Neural progenitor cell (in vitro differentiated cells): Measurements from ENCODE around the gene JAG1. TPM values are rescaled to one million over a fixed set of nuclear protein-coding genes. Genes with fewer than 3 reads are reported as not detected.

Source experiments
- DNase-seq: peaks from one replicate; pipeline ENCODE4 v3.0.0-alpha.2; 2016; ENCODE audit warnings: low spot score
- H2AFZ ChIP-seq: fragments of 200-600 bp; sonication (generic); replicated peaks from 2 replicates; pipeline ENCODE4 v1.6.1; 2016; ENCODE audit warnings: antibody characterized with exemption
- H3F3A ChIP-seq: fragments of 200-600 bp; sonication (generic); 2 replicates; pipeline ENCODE4 v1.6.1; 2016; ENCODE audit warnings: antibody characterized with exemption, low read depth
- H3K27ac ChIP-seq: fragments of 200-600 bp; sonication (generic); 2 replicates; pipeline ENCODE4 v1.5.1; 2016; ENCODE audit warnings: mild to moderate bottlenecking
- H3K27me3 ChIP-seq: fragments of 200-600 bp; sonication (generic); 2 replicates; pipeline ENCODE4 v1.6.1; 2016; ENCODE audit warnings: mild to moderate bottlenecking, moderate library complexity
- H3K36me3 ChIP-seq: fragments of 200-600 bp; sonication (generic); 2 replicates; pipeline ENCODE4 v1.5.1; 2016
- H3K4me1 ChIP-seq: fragments of 200-600 bp; sonication (generic); 2 replicates; pipeline ENCODE4 v1.6.1; 2016; ENCODE audit warnings: mixed run types
- H3K4me2 ChIP-seq: fragments of 200-600 bp; sonication (generic); 2 replicates; pipeline ENCODE4 v1.6.1; 2016
- H3K4me3 ChIP-seq: fragments of 200-600 bp; sonication (generic); 2 replicates; pipeline ENCODE4 v1.5.1; 2016
- H3K79me2 ChIP-seq: fragments of 200-600 bp; sonication (generic); 2 replicates; pipeline ENCODE4 v1.6.1; 2016; ENCODE audit warnings: low read depth
- H3K9ac ChIP-seq: fragments of 200-600 bp; sonication (generic); 2 replicates; pipeline ENCODE4 v1.6.1; 2016
- H3K9me3 ChIP-seq: fragments of 200-600 bp; sonication (generic); 2 replicates; pipeline ENCODE4 v1.5.1; 2016; ENCODE audit warnings: low read depth
- H4K20me1 ChIP-seq: fragments of 200-600 bp; sonication (generic); 2 replicates; pipeline ENCODE4 v1.6.1; 2016; ENCODE audit warnings: low read depth
- H3K27ac Mint-ChIP-seq: 3 replicates; pipeline ENCODE4 v1.8.0; 2021; ENCODE audit warnings: mixed read lengths
- H3K27me3 Mint-ChIP-seq: 2 replicates; pipeline ENCODE4 v1.8.0; 2022; ENCODE audit warnings: low read depth, mild to moderate bottlenecking, inconsistent platforms, moderate library complexity, mixed read lengths; ENCODE audit not compliant: insufficient read depth
- H3K36me3 Mint-ChIP-seq: 3 replicates; pipeline ENCODE4 v1.8.0; 2021; ENCODE audit warnings: mixed read lengths
- H3K4me1 Mint-ChIP-seq: 3 replicates; pipeline ENCODE4 v1.8.0; 2021; ENCODE audit warnings: mixed read lengths
- H3K4me3 Mint-ChIP-seq: 3 replicates; pipeline ENCODE4 v1.8.0; 2021; ENCODE audit warnings: mild to moderate bottlenecking, moderate library complexity, mixed read lengths
- H3K9me3 Mint-ChIP-seq: 3 replicates; pipeline ENCODE4 v1.8.0; 2020; ENCODE audit warnings: mixed read lengths
- EZH2 ChIP-seq: fragments of 200-600 bp; sonication (generic); IDR thresholded peaks from 2 replicates; pipeline ENCODE4 v1.6.1; 2017; ENCODE audit warnings: antibody characterized with exemption, mild to moderate bottlenecking, moderate library complexity
- EZH2phosphoT487 ChIP-seq: fragments of 200-600 bp; sonication (generic); IDR thresholded peaks from 2 replicates; pipeline ENCODE4 v1.6.1; 2017; ENCODE audit warnings: antibody characterized with exemption
- total RNA-seq: library from RNA; depleted of rRNA; stranded (reverse); fragments of >200 nt; gene quantifications from 2 replicates; pipeline ENCODE4 v1.2.3, GENCODE V29; 2015; ENCODE audit warnings: low replicate concordance
- TF ChIP-seq, protein P1 (sequence below): fragments of 200-600 bp; sonication (generic); IDR thresholded peaks from 2 replicates; pipeline ENCODE4 v1.5.1; 2017; ENCODE audit warnings: antibody characterized with exemption, mild to moderate bottlenecking

The JAG1 gene
- total RNA-seq, 1 donor from 2014 or later: 129 TPM

DNA sequence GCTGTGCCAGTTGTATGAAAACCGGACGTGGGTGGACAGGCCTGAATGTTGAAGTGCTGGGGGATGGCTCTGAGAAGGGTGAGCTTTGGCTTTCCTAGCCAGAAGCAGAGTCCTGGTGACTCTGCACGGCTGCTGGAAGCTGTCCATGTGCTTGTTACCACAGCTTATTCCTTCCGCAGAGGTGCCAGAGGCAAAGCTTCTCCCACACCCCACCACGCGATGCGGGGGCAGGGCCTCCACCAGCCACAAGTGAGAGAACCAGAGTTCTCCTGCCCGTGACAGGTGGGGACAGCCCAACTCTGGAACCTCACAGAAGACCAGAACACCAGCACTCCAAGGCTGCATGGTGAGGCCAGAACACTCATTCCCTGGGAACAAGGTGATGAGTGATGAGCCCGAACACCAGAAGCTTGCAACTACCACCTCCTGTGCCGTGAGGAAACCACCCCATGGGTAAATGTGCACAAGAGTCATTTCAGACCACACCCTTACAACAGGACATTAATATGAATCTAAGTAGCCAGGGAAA lies 36.7 kb downstream of the JAG1 start:
- Mint-ChIP-seq H3K4me1 (peaks cover 97% of the 10 kb centered on the region), H3K36me3 (peaks cover 33% of the 10 kb centered on the region), H3K27me3 (peaks cover 8% of the 10 kb centered on the region), H3K4me3 (peak overlapping the region; percentile 71), H3K27ac (peak overlapping the region; percentile 91), H3K9me3 (no peaks in the 10 kb centered on the region)
- peaks cover 91% of the 10 kb centered on the region for H3K4me1 ChIP-seq
- peak overlapping the region; percentile 49 for H3K4me2 ChIP-seq
- H3K9me3 ChIP-seq: no peaks in the 10 kb centered on the region
- H3K79me2 ChIP-seq: peaks cover 23% of the 10 kb centered on the region
- no peak overlapping the region for H3K4me3 ChIP-seq
- peaks cover 80% of the 10 kb centered on the region for H3F3A ChIP-seq
- no peak for DNase-seq
- no peaks in the 10 kb centered on the region for H3K27me3 ChIP-seq
- TF ChIP-seq EZH2phosphoT487 (no peak), EZH2 (no peak)
- TF ChIP-seq, protein P1, sequence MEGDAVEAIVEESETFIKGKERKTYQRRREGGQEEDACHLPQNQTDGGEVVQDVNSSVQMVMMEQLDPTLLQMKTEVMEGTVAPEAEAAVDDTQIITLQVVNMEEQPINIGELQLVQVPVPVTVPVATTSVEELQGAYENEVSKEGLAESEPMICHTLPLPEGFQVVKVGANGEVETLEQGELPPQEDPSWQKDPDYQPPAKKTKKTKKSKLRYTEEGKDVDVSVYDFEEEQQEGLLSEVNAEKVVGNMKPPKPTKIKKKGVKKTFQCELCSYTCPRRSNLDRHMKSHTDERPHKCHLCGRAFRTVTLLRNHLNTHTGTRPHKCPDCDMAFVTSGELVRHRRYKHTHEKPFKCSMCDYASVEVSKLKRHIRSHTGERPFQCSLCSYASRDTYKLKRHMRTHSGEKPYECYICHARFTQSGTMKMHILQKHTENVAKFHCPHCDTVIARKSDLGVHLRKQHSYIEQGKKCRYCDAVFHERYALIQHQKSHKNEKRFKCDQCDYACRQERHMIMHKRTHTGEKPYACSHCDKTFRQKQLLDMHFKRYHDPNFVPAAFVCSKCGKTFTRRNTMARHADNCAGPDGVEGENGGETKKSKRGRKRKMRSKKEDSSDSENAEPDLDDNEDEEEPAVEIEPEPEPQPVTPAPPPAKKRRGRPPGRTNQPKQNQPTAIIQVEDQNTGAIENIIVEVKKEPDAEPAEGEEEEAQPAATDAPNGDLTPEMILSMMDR: no peak
- H3K9ac ChIP-seq: no peak overlapping the region
- peaks cover 7% of the 10 kb centered on the region for H3K36me3 ChIP-seq
- H2AFZ ChIP-seq: no peak overlapping the region
- H4K20me1 ChIP-seq: peaks cover 53% of the 10 kb centered on the region
- peak overlapping the region; percentile 88 for H3K27ac ChIP-seq

GRCh38 chr20:10636326-10636818 lies 37.4 kb downstream of the JAG1 start:
- H3K27me3 Mint-ChIP-seq: peaks cover 6% of the 10 kb centered on the region
- H3K4me3 Mint-ChIP-seq: peak overlapping the region; percentile 61
- no peak overlapping the region for H3K4me3 ChIP-seq
- H3K27ac ChIP-seq: no peak overlapping the region
- no peaks in the 10 kb centered on the region for H3K9me3 Mint-ChIP-seq
- no peaks in the 10 kb centered on the region for H3K27me3 ChIP-seq
- no peak overlapping the region for H3K9ac ChIP-seq
- peaks cover 46% of the 10 kb centered on the region for H4K20me1 ChIP-seq
- peak overlapping the region; percentile 49 for H3K4me2 ChIP-seq
- peaks cover 26% of the 10 kb centered on the region for H3K36me3 Mint-ChIP-seq
- H3K9me3 ChIP-seq: no peaks in the 10 kb centered on the region
- H3K4me1 Mint-ChIP-seq: peaks cover 97% of the 10 kb centered on the region
- no peak overlapping the region for H2AFZ ChIP-seq
- peaks cover 96% of the 10 kb centered on the region for H3K4me1 ChIP-seq
- H3K27ac Mint-ChIP-seq: peak overlapping the region; percentile 91
- TF ChIP-seq, protein P1: no peak
- TF ChIP-seq EZH2phosphoT487: no peak
- TF ChIP-seq EZH2: no peak
- H3K36me3 ChIP-seq: peaks cover 7% of the 10 kb centered on the region
- H3F3A ChIP-seq: peaks cover 80% of the 10 kb centered on the region
- DNase-seq: no peak
- H3K79me2 ChIP-seq: peaks cover 23% of the 10 kb centered on the region

DNA sequence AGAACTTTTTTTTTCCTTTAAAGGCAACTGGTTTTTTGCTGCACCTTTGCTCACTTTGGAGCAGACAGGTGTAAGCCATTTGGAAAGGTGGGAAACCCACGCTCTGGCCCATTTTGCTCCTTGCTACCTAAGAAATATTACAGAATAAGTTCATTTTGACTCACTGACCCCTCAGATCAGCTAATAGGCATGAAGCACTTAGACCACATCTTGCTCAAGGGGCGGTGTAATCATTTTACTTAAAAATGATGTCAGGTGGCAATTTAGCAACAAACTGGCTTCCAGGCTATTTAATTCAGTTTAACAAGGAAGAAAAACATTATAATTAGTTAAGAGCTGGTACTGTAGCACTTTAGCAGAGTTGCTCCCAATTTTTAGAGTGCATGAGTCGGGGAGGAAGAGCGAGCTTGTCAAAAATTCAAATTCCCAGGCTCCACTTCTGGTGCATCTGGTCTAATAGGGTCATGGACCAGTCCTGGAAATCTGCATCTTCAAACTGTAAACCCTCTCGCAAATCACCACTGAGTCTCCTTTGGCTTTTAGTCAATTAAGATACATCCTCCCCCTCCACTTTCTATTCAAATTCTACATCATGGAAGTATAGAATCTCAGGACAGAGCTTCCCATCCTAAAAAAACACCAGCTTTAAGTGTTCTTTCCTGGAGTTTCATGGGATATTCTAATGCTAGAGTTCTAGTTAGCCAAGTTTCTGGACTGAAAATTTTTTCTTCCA lies 38.2 kb downstream of the JAG1 start:
- peak overlapping the region; percentile 91 for H3K27ac Mint-ChIP-seq

More for the DNA sequence above, 38.2 kb downstream of the JAG1 start:
- no peak overlapping the region for H3K27ac ChIP-seq
- DNase-seq: no peak
- H3K4me1 ChIP-seq: peaks cover 96% of the 10 kb centered on the region
- H3F3A ChIP-seq: peaks cover 80% of the 10 kb centered on the region
- H2AFZ ChIP-seq: no peak overlapping the region
- H3K27me3 ChIP-seq: no peaks in the 10 kb centered on the region
- peaks cover 39% of the 10 kb centered on the region for H4K20me1 ChIP-seq
- H3K79me2 ChIP-seq: peaks cover 23% of the 10 kb centered on the region
- Mint-ChIP-seq H3K27me3 (peaks cover 6% of the 10 kb centered on the region), H3K4me3 (no peak overlapping the region), H3K9me3 (no peaks in the 10 kb centered on the region), H3K36me3 (peaks cover 20% of the 10 kb centered on the region), H3K4me1 (peaks cover 97% of the 10 kb centered on the region)
- H3K9ac ChIP-seq: no peak overlapping the region
- H3K9me3 ChIP-seq: no peaks in the 10 kb centered on the region
- peaks cover under 1% of the 10 kb centered on the region for H3K36me3 ChIP-seq
- H3K4me2 ChIP-seq: peak overlapping the region; percentile 20
- TF ChIP-seq EZH2 (no peak), EZH2phosphoT487 (no peak)
- TF ChIP-seq, protein P1: no peak
- no peak overlapping the region for H3K4me3 ChIP-seq
